H9 (cell line): Measurements from ENCODE around the gene CCDC137. TPM values are rescaled to one million over a fixed set of nuclear protein-coding genes. Genes with fewer than 3 reads are reported as not detected.

Experiments used
- DNase-seq: peaks from one replicate; pipeline ENCODE4 v3.0.0-alpha.2; 2017
- H2AFZ ChIP-seq: one replicate; pipeline ENCODE4 v1.6.1; 2013; ENCODE audit warnings: mild to moderate bottlenecking, low read length, control low read depth, moderate library complexity
- H2AK5ac ChIP-seq: 2 replicates; pipeline ENCODE4 v1.6.1; 2013; ENCODE audit warnings: low read length, control low read depth, mixed read lengths; ENCODE audit not compliant: insufficient read length
- H2BK120ac ChIP-seq: one replicate; pipeline ENCODE4 v1.6.1; 2013; ENCODE audit warnings: low read depth, mild to moderate bottlenecking, low read length, control low read depth, inconsistent platforms; ENCODE audit not compliant: poor library complexity, severe bottlenecking
- H2BK12ac ChIP-seq: 2 replicates; pipeline ENCODE4 v1.6.1; 2013; ENCODE audit warnings: low read length, control low read depth, mixed read lengths, low read depth; ENCODE audit not compliant: insufficient read length
- H2BK15ac ChIP-seq: 2 replicates; pipeline ENCODE4 v1.6.1; 2013; ENCODE audit warnings: low read depth, low read length, control low read depth
- H2BK20ac ChIP-seq: one replicate; pipeline ENCODE4 v1.6.1; 2013; ENCODE audit warnings: low read depth, mild to moderate bottlenecking, low read length, control low read depth, inconsistent platforms; ENCODE audit not compliant: poor library complexity, severe bottlenecking
- H2BK5ac ChIP-seq: 2 replicates; pipeline ENCODE4 v1.6.1; 2013; ENCODE audit warnings: low read length, control low read depth, mixed read lengths; ENCODE audit not compliant: insufficient read length
- H3K14ac ChIP-seq: 2 replicates; pipeline ENCODE4 v1.6.1; 2013; ENCODE audit warnings: low read length, control low read depth; ENCODE audit not compliant: insufficient read depth
- H3K18ac ChIP-seq: 2 replicates; pipeline ENCODE4 v1.6.1; 2013; ENCODE audit warnings: low read depth, mild to moderate bottlenecking, mixed read lengths, low read length, control low read depth; ENCODE audit not compliant: insufficient read length
- H3K23ac ChIP-seq: 2 replicates; pipeline ENCODE4 v1.6.1; 2013; ENCODE audit warnings: low read length, control low read depth, mixed read lengths, low read depth; ENCODE audit not compliant: insufficient read length
- H3K23me2 ChIP-seq: 2 replicates; pipeline ENCODE4 v1.6.1; 2013; ENCODE audit warnings: low read depth, mild to moderate bottlenecking, mixed read lengths, low read length, control low read depth; ENCODE audit not compliant: insufficient read length, poor library complexity, severe bottlenecking
- H3K27ac ChIP-seq: 2 replicates; pipeline ENCODE4 v1.5.1; 2013; ENCODE audit warnings: low read length, control low read depth, mixed read lengths, low read depth; ENCODE audit not compliant: insufficient read length
- H3K27me3 ChIP-seq: 2 replicates; pipeline ENCODE4 v1.6.1; 2013; ENCODE audit warnings: low read length, control low read depth, inconsistent platforms; ENCODE audit not compliant: insufficient read depth
- H3K4ac ChIP-seq: 2 replicates; pipeline ENCODE4 v1.6.1; 2013; ENCODE audit warnings: low read depth, mild to moderate bottlenecking, control low read depth, inconsistent platforms, low read length, moderate library complexity
- H3K4me1 ChIP-seq: 2 replicates; pipeline ENCODE4 v1.6.1; 2013; ENCODE audit warnings: low read length, control low read depth, inconsistent platforms; ENCODE audit not compliant: insufficient read depth
- H3K4me2 ChIP-seq: 2 replicates; pipeline ENCODE4 v1.6.1; 2013; ENCODE audit warnings: low read length, control low read depth, mixed read lengths; ENCODE audit not compliant: insufficient read length, insufficient read depth
- H3K56ac ChIP-seq: 2 replicates; pipeline ENCODE4 v1.6.1; 2013; ENCODE audit warnings: low read depth, mild to moderate bottlenecking, mixed read lengths, low read length, control low read depth; ENCODE audit not compliant: insufficient read length
- H3K79me1 ChIP-seq: 2 replicates; pipeline ENCODE4 v1.6.1; 2013; ENCODE audit warnings: low read depth, mild to moderate bottlenecking, moderate library complexity, low read length, control low read depth, inconsistent platforms; ENCODE audit not compliant: insufficient read depth, poor library complexity, severe bottlenecking
- H3K79me2 ChIP-seq: 2 replicates; pipeline ENCODE4 v1.6.1; 2013; ENCODE audit warnings: low read length, control low read depth, inconsistent platforms; ENCODE audit not compliant: insufficient read depth
- H3K9ac ChIP-seq: 2 replicates; pipeline ENCODE4 v1.6.1; 2013; ENCODE audit warnings: low read length, control low read depth, mixed read lengths; ENCODE audit not compliant: insufficient read length; ENCODE audit errors: extremely low read depth
- H3K9me3 ChIP-seq: one replicate; pipeline ENCODE4 v1.6.1; 2013; ENCODE audit warnings: low read depth, low read length, inconsistent platforms; ENCODE audit not compliant: control insufficient read depth
- H3T11ph ChIP-seq: one replicate; pipeline ENCODE4 v1.6.1; 2013; ENCODE audit warnings: mild to moderate bottlenecking, low read length, control low read depth, inconsistent platforms
- H4K20me1 ChIP-seq: one replicate; pipeline ENCODE4 v1.6.1; 2013; ENCODE audit not compliant: control insufficient read depth, insufficient read length, insufficient read depth
- H4K5ac ChIP-seq: 2 replicates; pipeline ENCODE4 v1.6.1; 2013; ENCODE audit warnings: low read depth, mild to moderate bottlenecking, mixed read lengths, low read length, control low read depth; ENCODE audit not compliant: insufficient read length
- H4K8ac ChIP-seq: replicated peaks from 2 replicates; pipeline ENCODE4 v1.6.1; 2013; ENCODE audit warnings: low read length, control low read depth, mixed read lengths, low read depth; ENCODE audit not compliant: insufficient read length
- H4K91ac ChIP-seq: 2 replicates; pipeline ENCODE4 v1.6.1; 2013; ENCODE audit warnings: low read depth, mild to moderate bottlenecking, moderate library complexity, mixed read lengths, low read length, control low read depth; ENCODE audit not compliant: insufficient read length
- H3K27ac Mint-ChIP-seq, 3 experiments: 2 replicates in 2 of 3; 3 replicates in 1 of 3; pipeline ENCODE4 v1.8.0; 2020 to 2021; ENCODE audit warnings: mixed read lengths in 3 of 3, mild to moderate bottlenecking in 1 of 3, moderate library complexity in 1 of 3
- H3K27me3 Mint-ChIP-seq: 2 replicates; pipeline ENCODE4 v1.8.0; 2021; ENCODE audit warnings: low read depth, mild to moderate bottlenecking, moderate library complexity, mixed read lengths
- H3K36me3 Mint-ChIP-seq, 3 experiments: 2 replicates in 2 of 3; 3 replicates in 1 of 3; pipeline ENCODE4 v1.8.0; 2020 to 2021; ENCODE audit warnings: low read depth in 3 of 3, mixed read lengths in 3 of 3; ENCODE audit not compliant: insufficient read depth in 1 of 3
- H3K4me1 Mint-ChIP-seq, 2 experiments: 2 replicates each; pipeline ENCODE4 v1.8.0; 2020; ENCODE audit warnings: mixed read lengths in 2 of 2
- H3K4me3 Mint-ChIP-seq, 2 experiments: 2 replicates in 1 of 2; 3 replicates in 1 of 2; pipeline ENCODE4 v1.8.0; 2020 to 2021; ENCODE audit warnings: mild to moderate bottlenecking in 2 of 2, mixed read lengths in 2 of 2, moderate library complexity in 1 of 2
- H3K9me3 Mint-ChIP-seq, 2 experiments: 2 replicates in 1 of 2; 3 replicates in 1 of 2; pipeline ENCODE4 v1.8.0; 2020; ENCODE audit warnings: mild to moderate bottlenecking in 2 of 2, mixed read lengths in 2 of 2, moderate library complexity in 1 of 2
- CTCF ChIP-seq: fragments of 200-600 bp; sonication (generic); conservative IDR thresholded peaks from 3 replicates; pipeline ENCODE4 v1.8.0; 2021; ENCODE audit warnings: antibody characterized with exemption, mild to moderate bottlenecking
- WGBS: extraction: QIAGEN DNeasy Blood & Tissue Kit; methylation state at CpG from one replicate; pipeline ENCODE4 v1.1.7; 2013; ENCODE audit warnings: missing lambda C conversion rate, low lambda C conversion rate, mixed read lengths; ENCODE audit not compliant: insufficient read length; ENCODE audit errors: extremely low coverage; 5-methylcytosine and 5-hydroxymethylcytosine counted together
- total RNA-seq: library from RNA; stranded (reverse); gene quantifications from 2 replicates; pipeline ENCODE4 v1.2.1, GENCODE V29; 2021

Gene CCDC137
- total RNA-seq, 1 experiment from 2014 or later, result 60.8 TPM

- H3K79me2 ChIP-seq, result peaks cover 8% of the 10 kb centered on the region; the same call in 1 of the 2 replicates
- peaks cover 28% of the 10 kb centered on the region for H3K23me2 ChIP-seq
- H4K8ac ChIP-seq, result no peak overlapping the region
- H2BK5ac ChIP-seq, result no peak overlapping the region
- H3T11ph ChIP-seq, result no peak overlapping the region
- H3K27me3 ChIP-seq, result no peaks in the 10 kb centered on the region
- Mint-ChIP-seq H3K9me3 (no peaks in the 10 kb centered on the region; a peak in 1 of 5 replicates), H3K27me3 (no peaks in the 10 kb centered on the region), H3K4me1 (peaks cover 19 to 26% of the 10 kb centered on the region in 2 experiments), H3K4me3 (no peak overlapping the region), H3K27ac (no peak overlapping the region), H3K36me3 (peaks cover 26 to 50% (median 31%) of the 10 kb centered on the region in 3 experiments)
- H2AK5ac ChIP-seq, result no peak overlapping the region
- no peak overlapping the region for H3K27ac ChIP-seq
- H2BK15ac ChIP-seq, result no peak overlapping the region
- H4K20me1 ChIP-seq, result no peaks in the 10 kb centered on the region
- H2BK120ac ChIP-seq, result no peak overlapping the region
- no peak overlapping the region for H2BK20ac ChIP-seq
- no CpG with 5 or more reads among the region's 25 CpGs for WGBS
- H3K18ac ChIP-seq, result no peak overlapping the region
- H3K23ac ChIP-seq, result no peak overlapping the region
- no peak overlapping the region for H3K4me2 ChIP-seq
- no peak for DNase-seq
- H3K4me1 ChIP-seq, result peaks cover 4% of the 10 kb centered on the region; the same call in 1 of the 2 replicates
- TF ChIP-seq CTCF, result no peak
- H3K56ac ChIP-seq, result no peak overlapping the region
- no peaks in the 10 kb centered on the region for H3K9me3 ChIP-seq
- no peak overlapping the region for H4K5ac ChIP-seq
- no peak overlapping the region for H3K4ac ChIP-seq
- no peak overlapping the region for H3K9ac ChIP-seq
- no peak overlapping the region for H4K91ac ChIP-seq
- H3K14ac ChIP-seq, result no peak overlapping the region
- H3K79me1 ChIP-seq, result peaks cover 5% of the 10 kb centered on the region
- no peak overlapping the region for H2BK12ac ChIP-seq
- no peak overlapping the region for H2AFZ ChIP-seq
These were observed 41.4 kb downstream of the CCDC137 start for GRCh38 chr17:81707725-81708646.
